B cell (primary cell): Measurements from ENCODE around the gene SERPINB1. TPM values are rescaled to one million over a fixed set of nuclear protein-coding genes. Genes with fewer than 3 reads are reported as not detected.

Experiments used
- ATAC-seq: fragments of 200-7000 bp; cut with Tn5 transposase; one replicate; pipeline ENCODE4 v1.10.0; 2021; ENCODE audit warnings: low read depth, mild to moderate bottlenecking, moderate number of reproducible peaks, moderate library complexity
- CTCF ChIA-PET: fragments of 350-600 bp; sonication (Branson Sonifier 250); formaldehyde crosslinking; loops from one replicate; lab custom pipeline; 2021; ENCODE audit warnings: antibody characterized with exemption, inconsistent platforms; lab: Charles Lee
- POLR2A ChIA-PET: fragments of 350-600 bp; sonication (Branson Sonifier 250); formaldehyde crosslinking; loops from one replicate; lab custom pipeline; 2021; ENCODE audit warnings: antibody characterized with exemption; lab: Charles Lee
- DNase-seq: peaks from one replicate; pipeline ENCODE4 v3.0.0; 2013
- H2AFZ ChIP-seq: 2 replicates; pipeline ENCODE4 v1.6.1; 2012; ENCODE audit warnings: mild to moderate bottlenecking, low read depth, low read length; ENCODE audit not compliant: insufficient read depth, poor library complexity, severe bottlenecking
- H3K27ac ChIP-seq, 2 donors: 1 replicate in 1 of 2; 2 replicates in 1 of 2; pipeline ENCODE4 v1.5.1; 2012 to 2013; ENCODE audit warnings: low read length in 2 of 2, mild to moderate bottlenecking in 2 of 2, moderate library complexity in 1 of 2
- H3K27me3 ChIP-seq, 4 experiments: fragments of 200-600 bp in 1 of 4; sonication (generic) in 1 of 4; replicated peaks in 1 of 4; 1 replicate in 2 of 4; 2 replicates in 2 of 4; pipeline versions ENCODE4 v1.6.1 to v1.7.0; 2013 to 2016; ENCODE audit warnings: low read length in 3 of 4, mild to moderate bottlenecking in 2 of 4, mixed read lengths in 1 of 4, moderate library complexity in 1 of 4; ENCODE audit not compliant: insufficient read depth in 4 of 4, control insufficient read depth in 3 of 4; ENCODE audit errors: control extremely low read depth in 1 of 4
- H3K36me3 ChIP-seq, 2 experiments: replicated peaks in 1 of 2; 1 replicate in 1 of 2; 2 replicates in 1 of 2; pipeline versions ENCODE4 v1.6.1 to v1.7.1; 2013; ENCODE audit warnings: low read length in 1 of 2; ENCODE audit not compliant: insufficient read depth in 2 of 2, control insufficient read depth in 1 of 2; ENCODE audit errors: control extremely low read depth in 1 of 2, extremely low read depth in 1 of 2
- H3K4me1 ChIP-seq, 2 donors: fragments of 200-600 bp in 1 of 2; sonication (generic) in 1 of 2; 1 replicate in 1 of 2; 2 replicates in 1 of 2; pipeline versions ENCODE4 v1.5.1 to v1.6.1; 2013 to 2017; ENCODE audit warnings: low read length in 2 of 2; ENCODE audit not compliant: control insufficient read depth in 2 of 2, insufficient read depth in 2 of 2
- H3K4me2 ChIP-seq: replicated peaks from 2 replicates; pipeline ENCODE3; 2012; ENCODE audit warnings: mild to moderate bottlenecking, low read depth, low read length; ENCODE audit not compliant: poor library complexity, severe bottlenecking
- H3K4me3 ChIP-seq, 5 experiments: fragments of 200-600 bp in 1 of 5; sonication (generic) in 1 of 5; 1 replicate in 3 of 5; 2 replicates in 2 of 5; pipeline versions ENCODE4 v1.5.1 to v1.7.0; 2011 to 2016; ENCODE audit warnings: low read length in 4 of 5, mild to moderate bottlenecking in 4 of 5, low read depth in 2 of 5, control low read depth in 1 of 5, moderate library complexity in 1 of 5; ENCODE audit not compliant: insufficient read depth in 1 of 5; ENCODE audit errors: control extremely low read depth in 1 of 5, extremely low read depth in 1 of 5
- H3K79me2 ChIP-seq: fragments of 200-600 bp; sonication (generic); one replicate; pipeline ENCODE4 v1.6.0; 2016; ENCODE audit warnings: low read length; ENCODE audit not compliant: control insufficient read depth, insufficient read depth
- H3K9ac ChIP-seq: fragments of 200-600 bp; sonication (generic); 2 replicates; pipeline ENCODE4 v1.6.1; 2017; ENCODE audit warnings: mild to moderate bottlenecking, low read length, moderate library complexity
- H3K9me3 ChIP-seq, 3 donors: one replicate each; pipeline versions ENCODE4 v1.6.1 to v1.7.1; 2013; ENCODE audit warnings: low read length in 2 of 3; ENCODE audit not compliant: control insufficient read depth in 2 of 3, insufficient read depth in 1 of 3; ENCODE audit errors: control extremely low read depth in 1 of 3
- H4K20me1 ChIP-seq: 2 replicates; pipeline ENCODE4 v1.6.0; 2012; ENCODE audit warnings: mild to moderate bottlenecking, low read length; ENCODE audit not compliant: insufficient read depth, control insufficient read depth, poor library complexity, severe bottlenecking
- H3K27ac Mint-ChIP-seq: one replicate; pipeline ENCODE4 v1.8.0; 2021; ENCODE audit warnings: mixed read lengths
- H3K27me3 Mint-ChIP-seq: one replicate; pipeline ENCODE4 v1.8.0; 2021; ENCODE audit warnings: mixed read lengths
- H3K4me1 Mint-ChIP-seq: one replicate; pipeline ENCODE4 v1.8.0; 2021; ENCODE audit warnings: mixed read lengths
- H3K4me3 Mint-ChIP-seq: one replicate; pipeline ENCODE4 v1.8.0; 2021; ENCODE audit warnings: mixed read lengths
- H3K9me3 Mint-ChIP-seq: one replicate; pipeline ENCODE4 v1.8.0; 2022; ENCODE audit warnings: mixed read lengths; ENCODE audit not compliant: insufficient read depth
- CTCF ChIP-seq: fragments of 200-600 bp; IDR thresholded peaks from one replicate; pipeline ENCODE4 v1.8.0; 2022; ENCODE audit warnings: antibody characterized with exemption, mild to moderate bottlenecking
- EZH2 ChIP-seq: IDR thresholded peaks from 2 replicates; pipeline ENCODE4 v1.6.1; 2012; ENCODE audit warnings: borderline replicate concordance, low read depth, mild to moderate bottlenecking, moderate library complexity, low read length; ENCODE audit not compliant: insufficient read depth, poor library complexity, severe bottlenecking
- WGBS: methylation state at CpG from one replicate; pipeline ENCODE4 v1.1.5; 2013; ENCODE audit warnings: missing lambda C conversion rate; ENCODE audit not compliant: insufficient coverage; 5-methylcytosine and 5-hydroxymethylcytosine counted together
- intact Hi-C: fragments of 100-400 bp; cut with micrococcal nuclease; formaldehyde crosslinking; loops from one replicate; pipeline ENCODE4 v1.10.0; 2022
- polyA plus RNA-seq: library from polyadenylated mRNA; depleted of rRNA; stranded (reverse); fragments of >200 nt; gene quantifications from 2 replicates; pipeline ENCODE4 v1.2.3, GENCODE V29; 2012
- total RNA-seq, 2 donors: library from RNA; stranded (reverse); fragments of 120-200 nt in 1 of 2; gene quantifications; 1 replicate in 1 of 2; 2 replicates in 1 of 2; pipeline versions ENCODE4 v1.2.3 to v1.2.4, GENCODE V29; 2013 to 2022

Gene SERPINB1
- total and polyA plus RNA-seq, 2 donors (not counting 1 experiment from before 2014, with no cell fraction given) = 23.2 to 52.5 TPM

GRCh38 chr6:2826131-2826530 lies 15.5 kb downstream of the SERPINB1 start:
- no peaks in the 10 kb centered on the region for H3K4me1 Mint-ChIP-seq
- H3K27ac Mint-ChIP-seq = no peak overlapping the region
- intact Hi-C loops = no loop called here
- DNase-seq (no peak), ATAC-seq (no peak)
- Histone ChIP-seq H3K4me2 (no peak overlapping the region), H3K79me2 (no peaks in the 10 kb centered on the region), H3K36me3 (no peaks in the 10 kb centered on the region), H3K27ac (no peak overlapping the region), H3K27me3 (no peaks in the 10 kb centered on the region), H3K4me3 (no peak overlapping the region), H3K9ac (no peak overlapping the region), H3K4me1 (no peaks in the 10 kb centered on the region), H4K20me1 (no peaks in the 10 kb centered on the region), H3K9me3 (no peaks in the 10 kb centered on the region), H2AFZ (no peak overlapping the region)
- H3K4me3 Mint-ChIP-seq = no peak overlapping the region
- ChIA-PET POLR2A (no interaction called here), CTCF (no interaction called here)
- H3K27me3 Mint-ChIP-seq = no peaks in the 10 kb centered on the region
- H3K9me3 Mint-ChIP-seq = no peaks in the 10 kb centered on the region
- WGBS = no CpG with 5 or more reads among the region's 2 CpGs
- TF ChIP-seq CTCF = no peak
- no peak for TF ChIP-seq EZH2

- Histone ChIP-seq H4K20me1 (no peaks in the 10 kb centered on the region), H3K36me3 (no peaks in the 10 kb centered on the region), H3K27ac (no peak overlapping the region), H3K4me3 (no peak overlapping the region), H3K27me3 (no peaks in the 10 kb centered on the region), H3K9ac (no peak overlapping the region), H3K4me1 (no peaks in the 10 kb centered on the region), H3K4me2 (no peak overlapping the region), H3K79me2 (no peaks in the 10 kb centered on the region), H2AFZ (no peak overlapping the region), H3K9me3 (no peaks in the 10 kb centered on the region)
- Mint-ChIP-seq H3K4me1 (no peaks in the 10 kb centered on the region), H3K9me3 (no peaks in the 10 kb centered on the region), H3K27ac (no peak overlapping the region), H3K4me3 (no peak overlapping the region), H3K27me3 (peaks cover 3% of the 10 kb centered on the region)
- 100% methylated on average over 3 of the region's 7 CpGs for WGBS
- intact Hi-C loops = no loop called here
- DNase-seq (no peak), ATAC-seq (no peak)
- POLR2A ChIA-PET = no interaction called here
- CTCF ChIA-PET = interaction anchor here (1.1 kb wide), 2 partner anchors 32 to 110 kb away, joined by 3 read pairs; no protein-coding TSS in a partner anchor
- TF ChIP-seq EZH2 (no peak), CTCF (no peak)
Measured at GRCh38 chr6:2823104-2823850, 18.4 kb downstream of the SERPINB1 start.
